SIG-M5 treated with dmso at 0.1 percent for 504 hours (cell line): ENCODE results near the gene MALT1.

ENCODE experiments used
- DNase-seq: peaks from one replicate; lab custom pipeline; 2025; ENCODE audit not compliant: unreplicated experiment; lab: John Stamatoyannopoulos, UW

Gene MALT1

GRCh38 chr18:58802959-58803358, 131.7 kb downstream of the MALT1 start:
- DNase-seq = no peak

GRCh38 chr18:58803978-58804377, 132.7 kb downstream of the MALT1 start:
- no peak for DNase-seq
